ENCODE measurements around the gene ETS1.

ETS1 gene

DNA sequence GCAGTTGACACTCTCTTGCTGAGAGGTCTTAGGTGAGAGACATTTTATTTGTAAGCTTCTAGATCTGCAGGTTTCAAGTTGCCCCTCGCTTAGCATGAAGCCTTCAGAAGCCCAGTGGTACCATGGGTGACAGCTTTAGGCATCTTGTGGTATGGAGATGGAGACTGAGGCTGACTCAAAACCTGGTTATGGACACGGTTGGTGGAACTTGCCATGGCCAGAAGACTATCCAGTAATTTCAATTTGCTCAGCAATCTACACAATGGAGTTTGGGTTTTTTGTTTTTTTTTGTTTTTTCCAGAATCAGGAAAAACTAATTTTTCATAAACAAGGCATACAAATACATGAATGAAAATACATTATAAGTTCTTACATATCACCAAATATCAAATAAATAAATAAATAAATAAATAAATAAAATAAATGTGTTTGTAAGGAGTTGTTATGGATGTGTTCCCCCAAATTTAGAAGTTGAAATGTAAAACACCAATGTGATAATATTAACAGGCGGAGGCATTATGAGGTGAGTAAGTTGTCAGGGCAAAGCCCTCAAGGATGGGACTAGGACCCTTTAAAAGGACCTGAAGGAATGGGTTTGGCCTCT is 22.6 kb downstream of the ETS1 start:
- no peak for DNase-seq

DNA sequence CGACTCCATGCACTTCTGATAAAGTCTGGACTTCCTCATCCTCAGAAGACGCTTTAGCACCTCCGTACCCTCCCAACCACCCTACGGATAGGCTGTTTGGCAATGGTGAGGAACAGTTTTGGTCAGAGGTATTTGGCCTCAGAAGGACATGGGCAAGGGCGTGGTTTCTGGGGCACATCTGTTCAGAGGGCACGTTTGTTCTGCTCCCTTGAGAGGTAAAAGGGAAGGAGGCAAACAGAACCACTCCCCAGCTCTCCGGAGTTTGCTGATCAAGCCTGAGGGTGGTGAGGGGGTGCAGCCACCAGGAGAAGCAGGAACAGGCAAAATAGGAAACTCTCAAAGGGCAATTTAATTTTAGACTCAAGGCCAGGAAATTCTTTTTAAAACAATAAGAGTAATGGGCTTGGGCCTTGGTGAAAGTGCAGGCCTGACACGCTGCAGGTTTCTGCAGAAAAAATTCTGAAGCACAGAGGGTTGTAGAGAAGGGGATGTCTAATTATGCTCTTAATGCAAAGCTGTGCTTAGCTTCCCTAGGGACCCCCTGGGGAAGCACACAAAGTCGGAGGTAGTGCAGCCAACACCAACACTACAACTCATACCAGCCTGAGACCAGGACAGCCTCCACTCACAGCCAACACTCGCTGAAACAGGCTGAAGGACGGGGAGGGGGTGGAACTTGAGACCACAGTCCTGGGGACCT is 23.3 kb downstream of the ETS1 start:
- DNase-seq = no peak

DNA sequence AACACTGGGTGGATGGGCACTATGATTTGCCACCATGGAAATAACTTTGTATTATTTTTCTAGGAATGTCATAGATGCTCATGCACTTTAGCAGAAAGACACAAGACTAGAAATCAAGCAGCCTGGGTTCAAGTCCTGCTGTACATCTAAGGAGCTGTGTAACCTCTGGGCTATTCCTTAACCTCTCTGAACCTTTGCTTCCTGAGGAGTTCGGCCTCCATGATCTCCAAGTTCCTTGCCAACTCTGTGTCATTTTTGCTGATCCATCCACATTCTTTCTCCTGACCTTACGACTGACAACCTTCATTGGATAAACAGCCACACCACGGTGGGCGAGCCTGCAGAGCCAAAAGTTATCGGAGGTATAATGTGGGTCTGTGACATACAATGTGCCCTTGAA is 24.1 kb downstream of the ETS1 start:
- DNase-seq = no peak

DNA sequence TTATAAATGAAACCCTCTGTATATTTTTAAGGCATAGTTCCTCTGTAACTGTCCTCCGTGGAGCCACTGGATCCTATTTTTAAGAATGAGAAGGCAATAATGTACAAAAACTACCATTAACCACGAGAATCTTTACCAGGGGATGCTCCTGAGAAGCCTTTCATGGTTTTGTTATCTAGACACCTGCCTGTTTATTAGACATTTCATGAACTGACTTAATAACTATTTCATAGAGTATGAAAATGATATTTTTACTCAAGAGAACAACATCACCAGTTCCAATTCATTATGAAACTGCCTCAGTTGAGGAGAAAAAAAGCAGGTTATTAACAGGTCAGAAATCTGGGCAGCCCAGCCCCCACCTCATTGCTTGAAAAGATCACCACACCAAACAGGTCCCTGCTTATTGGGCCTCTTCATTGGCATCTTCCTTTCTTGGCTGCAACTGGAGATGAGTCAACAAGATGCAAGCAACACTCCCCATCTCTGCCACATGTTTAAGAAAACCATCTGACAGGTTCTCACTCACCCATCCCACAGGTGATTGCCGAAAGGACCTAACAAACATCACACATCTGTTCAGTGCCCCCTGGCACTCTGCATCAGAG is 27.8 kb downstream of the ETS1 start:
- DNase-seq = no peak

DNA sequence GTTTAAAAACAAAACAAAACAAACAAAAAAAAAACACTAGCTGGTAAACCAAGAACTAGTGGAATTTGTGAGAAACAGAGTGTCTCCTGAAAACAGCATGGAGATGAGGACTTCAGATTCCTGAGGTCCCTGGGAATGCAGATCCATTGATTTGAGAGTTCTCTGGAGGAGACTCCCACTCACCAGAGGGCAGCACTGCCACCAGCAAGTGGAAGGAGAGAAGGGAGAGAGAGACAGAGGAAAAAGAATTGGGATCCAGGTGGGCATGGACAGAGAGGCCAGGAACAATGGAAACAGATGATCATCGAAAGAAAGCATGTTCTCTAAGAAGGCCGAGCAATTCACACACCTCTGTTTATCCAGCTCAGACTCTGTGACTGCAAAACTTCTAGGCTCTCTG is 31.8 kb downstream of the ETS1 start:
- no peak for DNase-seq

DNA sequence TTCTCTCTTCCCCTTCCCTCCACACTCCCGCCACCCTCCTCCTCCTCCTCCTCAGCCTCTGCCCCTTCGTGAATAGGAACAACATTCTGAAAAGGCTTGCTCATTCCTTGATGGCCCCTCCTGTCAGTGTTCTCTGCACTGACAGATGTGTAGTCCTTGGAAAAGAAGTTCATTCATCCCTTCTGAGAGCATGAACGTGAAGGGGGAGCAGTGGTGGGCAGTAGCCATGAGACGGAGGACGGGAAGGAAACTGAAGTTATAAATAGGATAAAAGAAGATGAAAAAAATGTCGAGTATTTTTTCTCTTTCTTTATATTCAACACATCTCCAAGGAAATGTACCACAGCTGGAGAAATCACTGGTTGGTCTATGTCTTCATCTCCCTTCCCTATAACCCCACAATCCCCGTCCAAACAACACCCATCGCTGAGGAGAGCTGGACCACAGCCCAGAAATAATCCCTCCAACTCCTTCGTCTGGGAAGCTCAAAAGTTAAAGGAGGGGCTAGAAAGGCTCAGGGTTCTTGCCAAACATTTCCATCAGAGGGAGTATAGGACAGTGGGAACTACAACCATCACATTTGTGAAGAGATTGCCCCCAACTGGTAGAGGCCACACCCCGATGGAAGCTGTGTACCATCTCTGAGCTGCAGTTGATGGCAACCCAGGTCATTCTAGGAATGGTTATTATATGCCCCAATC is 33.5 kb downstream of the ETS1 start:
- DNase-seq = no peak

DNA sequence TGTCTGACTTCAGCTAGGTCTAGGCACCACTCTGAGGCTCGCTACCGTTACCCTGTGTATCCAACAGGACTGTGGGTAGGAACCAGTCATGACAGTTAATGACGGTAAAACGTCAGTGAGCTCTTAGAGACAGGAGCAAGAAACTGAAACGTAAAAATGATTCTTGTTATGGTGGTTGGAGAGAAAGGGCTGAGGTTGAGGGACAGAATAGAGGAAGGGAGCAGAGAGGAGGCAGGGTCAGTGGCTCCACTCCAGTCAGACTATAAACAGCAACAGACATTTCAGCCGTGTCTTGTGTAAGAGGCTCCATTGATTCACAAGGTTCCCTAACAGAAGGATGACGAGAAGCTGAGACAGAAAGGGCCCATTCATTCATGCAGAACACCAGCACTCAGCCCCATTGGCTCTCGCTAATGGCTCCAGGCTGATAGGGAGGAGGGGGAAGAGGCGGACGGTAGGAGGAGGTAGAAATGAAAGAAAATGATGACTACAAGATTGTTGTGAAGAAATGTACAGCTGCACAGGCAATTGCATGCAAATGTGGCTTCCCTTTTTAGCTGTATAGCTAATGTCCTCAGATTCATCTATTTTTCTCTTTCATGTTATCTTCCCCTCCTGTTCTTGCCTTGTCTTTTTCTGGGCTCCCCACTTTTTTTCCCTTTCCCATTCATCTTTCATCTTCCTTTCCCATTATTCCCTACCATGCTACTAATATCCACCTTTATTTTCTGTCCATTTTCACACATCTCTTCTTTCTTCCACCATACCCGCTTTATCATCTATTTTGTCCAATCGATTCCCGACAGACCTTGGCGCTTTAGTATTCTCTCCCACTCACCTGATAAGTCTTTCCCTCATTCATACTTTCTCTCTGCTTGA is 34.3 kb downstream of the ETS1 start:
- DNase-seq = peak in 1 of 2 experiments; percentile 11

DNA sequence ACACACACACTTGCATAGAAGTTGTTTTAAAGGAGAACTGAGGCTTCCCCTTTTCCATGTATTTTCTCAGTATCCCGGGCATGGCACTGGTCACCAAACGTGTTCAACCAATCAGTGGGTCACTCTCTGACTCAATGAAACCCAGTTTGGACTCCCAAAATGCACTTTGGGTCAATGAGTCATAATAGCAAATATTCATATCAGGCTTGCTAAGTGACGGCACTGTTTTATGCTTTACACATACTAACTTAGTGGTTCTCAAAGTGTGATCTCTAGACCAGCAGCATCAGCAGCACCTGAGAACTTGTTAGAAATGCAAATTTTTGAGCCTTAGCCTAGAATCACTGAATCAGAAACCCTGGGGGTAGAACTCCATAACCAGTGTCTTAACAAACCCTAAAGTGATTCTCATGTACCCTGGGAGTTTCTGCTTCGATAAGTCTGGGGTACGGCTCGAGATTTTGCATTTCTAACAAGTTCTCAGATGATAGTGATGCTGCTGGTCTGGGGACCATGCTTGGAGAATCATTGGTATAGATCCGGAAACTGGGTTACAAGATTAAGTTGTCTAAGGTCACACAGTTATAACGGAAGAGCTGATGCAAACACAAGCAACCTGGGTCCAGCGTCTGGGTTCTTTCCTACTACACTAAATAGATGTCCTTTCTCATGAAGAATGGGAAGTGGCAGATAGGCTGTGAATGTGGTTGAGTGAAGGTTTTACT is 35.6 kb downstream of the ETS1 start:
- no peak for DNase-seq

DNA sequence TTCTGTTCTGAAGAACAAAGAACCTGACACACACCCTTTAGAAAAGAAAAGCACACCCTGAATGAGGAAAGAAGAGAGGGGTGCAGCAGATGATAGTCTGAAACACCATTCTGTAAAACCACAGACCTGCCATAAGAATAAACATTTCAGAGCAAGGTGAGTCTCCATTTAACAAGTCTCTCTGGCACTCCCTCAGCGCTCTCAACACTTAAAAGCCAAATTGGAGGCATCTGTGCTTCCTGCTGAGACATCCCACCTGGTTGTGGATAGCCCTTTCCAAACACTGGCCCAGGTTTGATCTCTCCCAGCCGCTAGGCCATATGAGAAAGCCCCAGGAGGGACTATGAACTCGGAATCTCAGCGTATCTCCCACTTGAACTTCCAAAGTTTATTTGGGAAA is 36.3 kb downstream of the ETS1 start:
- DNase-seq = no peak

DNA sequence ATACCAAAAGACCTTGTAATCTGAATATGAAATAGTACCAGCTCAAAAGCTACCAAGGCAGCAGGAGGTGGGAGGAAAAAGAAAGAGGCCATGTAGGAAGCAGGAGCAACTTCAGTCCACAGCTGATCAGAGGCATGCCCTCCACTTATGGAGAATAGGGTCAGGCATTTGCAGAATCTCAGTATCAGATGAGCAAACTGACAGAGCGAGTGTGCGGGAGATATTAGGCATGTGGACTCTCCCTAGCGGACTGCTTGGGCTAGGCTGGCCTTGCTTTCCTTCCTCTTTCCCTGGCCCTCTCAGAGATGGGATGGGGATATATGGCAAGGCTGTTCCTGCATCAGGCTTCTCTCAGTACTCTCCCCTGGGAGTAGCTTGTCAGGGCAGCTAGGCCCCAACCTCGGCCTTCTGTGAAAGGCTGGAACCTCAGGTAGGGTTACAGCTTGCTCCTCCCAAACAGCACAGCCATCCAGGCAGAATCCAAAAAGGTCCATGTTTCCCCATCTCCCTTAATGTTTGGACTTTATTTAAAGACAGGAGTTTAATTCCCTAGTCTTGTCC is 37.0 kb downstream of the ETS1 start:
- no peak for DNase-seq

DNA sequence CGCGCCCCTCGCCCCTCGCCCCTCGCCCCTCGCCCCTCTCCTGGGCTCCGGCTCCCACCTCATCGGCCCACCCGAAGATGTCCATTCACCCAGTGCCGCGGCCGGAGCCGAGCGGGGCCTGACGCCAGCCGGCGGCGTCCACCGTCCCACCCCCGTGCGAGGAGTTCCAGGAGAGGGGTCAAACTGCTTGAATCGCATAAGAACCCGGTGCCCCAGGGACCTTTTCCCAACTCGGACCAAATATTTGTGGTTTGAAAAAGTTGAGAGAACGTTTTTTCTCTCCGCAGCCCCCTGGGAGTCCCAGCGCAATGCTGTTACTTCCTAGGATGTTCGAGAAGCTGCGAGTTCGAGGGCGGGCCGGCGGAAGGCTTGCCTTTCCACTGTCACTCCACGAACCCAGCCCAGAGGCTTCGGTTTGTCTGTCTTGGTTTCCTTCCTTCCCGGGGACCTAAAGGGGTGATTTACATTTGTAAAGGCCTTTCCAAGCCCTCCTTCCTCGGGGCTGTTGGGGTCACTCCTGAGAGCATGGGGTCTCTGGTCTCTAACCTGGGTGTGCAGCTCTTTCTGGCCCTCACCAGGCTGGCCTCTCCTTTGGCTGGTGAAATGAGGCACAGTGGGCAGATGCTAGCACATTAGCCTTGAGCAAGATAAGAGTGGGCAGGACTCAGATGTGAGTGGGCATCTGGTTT is 38.0 kb downstream of the ETS1 start:
- no peak for DNase-seq

DNA sequence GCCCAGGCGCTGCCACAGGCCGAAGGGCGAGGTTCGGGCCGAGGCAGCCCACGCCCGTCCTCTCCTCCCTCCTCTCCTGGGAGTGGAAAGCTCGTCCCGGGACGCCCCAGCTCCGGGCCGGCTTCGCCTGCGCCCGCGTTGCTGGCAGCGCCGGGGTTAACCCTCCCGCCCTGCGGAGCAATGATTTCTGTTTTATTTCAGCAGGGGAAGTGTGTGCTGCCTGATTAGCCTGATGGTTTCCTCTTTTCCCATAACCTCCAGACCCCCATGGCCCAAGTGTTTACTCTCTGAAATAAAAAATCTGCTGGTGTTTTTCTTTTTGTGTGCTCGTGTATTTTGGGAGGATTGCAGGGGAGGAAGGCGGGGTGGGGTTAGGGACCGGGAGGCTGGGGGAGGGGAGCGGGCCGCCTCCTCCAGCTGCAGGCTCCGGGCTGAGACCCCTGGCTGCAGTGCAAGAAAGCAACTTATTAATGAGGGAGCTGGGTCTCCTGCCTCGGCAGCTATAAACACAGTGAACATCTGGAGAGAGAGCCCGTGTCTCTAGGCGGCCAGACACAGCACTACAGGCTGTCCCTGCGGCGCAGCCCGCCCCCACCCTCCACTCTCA is 38.6 kb downstream of the ETS1 start:
- DNase-seq = peak in 1 of 2 experiments; percentile 19

DNA sequence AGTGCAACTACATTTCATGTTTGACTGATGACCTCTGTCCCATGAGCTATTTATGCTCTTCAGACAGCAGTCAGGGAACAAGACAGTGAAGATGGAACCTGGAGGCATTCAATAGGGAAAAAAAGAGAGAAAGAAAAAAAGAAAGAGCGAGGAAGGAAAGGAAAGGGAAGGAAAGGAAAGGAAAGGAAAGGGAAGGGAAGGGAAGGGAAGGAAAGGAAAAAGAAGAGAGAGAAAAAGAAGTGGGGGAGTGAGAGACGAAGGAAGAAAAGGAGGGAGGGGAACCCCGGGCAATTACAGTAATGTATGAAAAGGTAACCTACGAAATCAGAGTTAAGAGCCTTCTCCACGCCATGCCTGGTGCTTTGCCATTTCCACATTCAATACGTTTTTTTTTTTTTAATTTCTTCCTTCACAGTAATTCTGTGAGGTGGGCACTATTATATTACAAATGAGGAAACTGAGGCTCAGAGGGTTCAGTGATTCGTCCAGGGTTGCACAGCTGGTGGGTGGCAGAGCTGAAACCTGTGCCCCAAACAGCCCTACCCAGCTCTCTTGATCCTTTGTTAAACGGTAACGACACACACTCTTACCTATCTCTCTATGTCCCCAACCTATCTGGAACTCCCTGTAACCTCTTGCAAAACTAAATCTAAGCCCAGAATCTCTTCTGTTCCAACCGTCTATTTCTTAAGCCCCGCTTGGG is 39.3 kb downstream of the ETS1 start:
- no peak for DNase-seq

DNA sequence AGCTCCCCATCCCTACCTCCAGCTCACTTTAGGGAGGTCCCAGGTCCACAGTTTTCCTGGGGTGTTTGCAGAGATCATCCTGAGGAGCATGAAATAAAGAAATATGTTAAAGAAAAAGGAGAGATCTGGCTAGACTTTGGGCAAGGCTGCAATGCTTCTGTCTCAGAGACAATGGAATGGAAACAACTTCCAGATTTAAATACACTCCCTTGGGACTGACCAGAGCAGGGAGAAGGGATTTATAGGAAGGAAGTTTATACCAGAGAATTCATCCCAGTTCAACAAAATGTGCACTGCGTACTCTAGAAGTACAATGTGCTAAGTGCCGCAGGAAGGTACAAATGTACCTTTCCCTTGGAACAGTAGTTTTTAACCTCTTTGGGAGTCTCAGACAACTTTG is 40.4 kb downstream of the ETS1 start:
- DNase-seq = no peak

DNA sequence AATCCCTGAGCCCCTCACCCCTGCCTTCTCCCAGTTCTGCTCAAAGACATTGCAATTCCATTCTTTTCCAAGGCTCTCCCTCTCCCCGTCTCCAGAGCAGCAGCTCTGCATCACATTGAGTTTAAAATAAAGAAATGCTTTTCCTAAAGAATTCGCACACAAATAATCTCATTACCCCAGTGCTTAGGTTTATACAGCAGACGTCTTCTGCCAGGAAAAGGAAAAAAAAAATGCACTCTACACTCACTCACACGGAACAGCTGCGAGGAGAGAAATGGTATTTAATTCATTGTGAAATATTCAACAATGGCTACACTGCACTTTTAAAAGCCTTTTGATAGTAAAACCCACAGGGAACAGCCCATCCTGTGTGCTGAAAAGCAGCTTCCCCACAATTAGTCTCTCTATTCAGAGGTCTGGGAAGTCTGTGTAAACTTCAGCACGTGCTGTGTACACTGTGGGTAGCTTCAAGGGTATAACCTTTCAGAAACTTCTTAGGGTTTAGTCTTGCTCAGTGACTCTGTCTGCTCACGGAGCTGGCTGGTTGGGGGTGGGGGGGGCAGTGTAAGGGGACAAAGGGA is 42.8 kb downstream of the ETS1 start:
- DNase-seq = peak in 1 of 2 experiments; percentile 33

DNA sequence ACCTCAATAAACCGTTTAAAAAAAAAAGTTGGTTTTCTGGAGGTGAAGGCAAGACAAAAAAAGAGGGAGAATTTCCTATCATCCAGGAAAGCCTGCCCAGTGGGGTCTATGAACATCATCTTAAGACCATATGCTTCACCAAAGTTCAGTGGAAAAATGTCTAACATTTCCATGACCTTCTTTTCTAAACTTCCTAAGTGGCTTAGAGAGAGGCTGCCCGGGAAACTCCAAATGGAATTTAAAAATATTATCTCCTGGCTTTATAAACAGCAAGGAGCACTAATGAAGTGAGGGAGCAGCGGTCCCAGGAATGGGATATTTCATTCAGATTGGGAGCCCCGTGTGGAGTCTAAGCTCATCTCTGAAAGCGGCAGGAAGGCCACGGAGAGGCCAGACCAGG is 46.9 kb downstream of the ETS1 start:
- DNase-seq = no peak

DNA sequence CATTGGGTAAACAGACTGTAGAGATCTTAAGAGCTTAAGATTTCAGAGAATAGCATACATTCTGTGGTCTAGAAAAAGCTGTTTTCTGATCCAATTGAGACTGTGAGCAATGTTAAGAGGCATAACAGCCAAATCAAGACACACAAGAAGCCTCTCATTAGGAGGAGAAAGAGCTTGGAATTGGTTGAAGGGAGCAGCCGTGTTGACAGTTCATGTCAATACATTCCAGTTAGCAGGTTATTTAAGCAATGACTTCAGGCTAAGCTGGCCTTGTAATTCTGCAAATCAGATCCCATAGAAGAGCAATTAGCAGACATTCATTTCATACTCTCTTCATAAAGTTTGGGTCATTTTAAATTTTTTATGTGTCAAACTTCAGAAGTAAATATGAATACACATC is 50.9 kb downstream of the ETS1 start:
- DNase-seq = no peak

DNA sequence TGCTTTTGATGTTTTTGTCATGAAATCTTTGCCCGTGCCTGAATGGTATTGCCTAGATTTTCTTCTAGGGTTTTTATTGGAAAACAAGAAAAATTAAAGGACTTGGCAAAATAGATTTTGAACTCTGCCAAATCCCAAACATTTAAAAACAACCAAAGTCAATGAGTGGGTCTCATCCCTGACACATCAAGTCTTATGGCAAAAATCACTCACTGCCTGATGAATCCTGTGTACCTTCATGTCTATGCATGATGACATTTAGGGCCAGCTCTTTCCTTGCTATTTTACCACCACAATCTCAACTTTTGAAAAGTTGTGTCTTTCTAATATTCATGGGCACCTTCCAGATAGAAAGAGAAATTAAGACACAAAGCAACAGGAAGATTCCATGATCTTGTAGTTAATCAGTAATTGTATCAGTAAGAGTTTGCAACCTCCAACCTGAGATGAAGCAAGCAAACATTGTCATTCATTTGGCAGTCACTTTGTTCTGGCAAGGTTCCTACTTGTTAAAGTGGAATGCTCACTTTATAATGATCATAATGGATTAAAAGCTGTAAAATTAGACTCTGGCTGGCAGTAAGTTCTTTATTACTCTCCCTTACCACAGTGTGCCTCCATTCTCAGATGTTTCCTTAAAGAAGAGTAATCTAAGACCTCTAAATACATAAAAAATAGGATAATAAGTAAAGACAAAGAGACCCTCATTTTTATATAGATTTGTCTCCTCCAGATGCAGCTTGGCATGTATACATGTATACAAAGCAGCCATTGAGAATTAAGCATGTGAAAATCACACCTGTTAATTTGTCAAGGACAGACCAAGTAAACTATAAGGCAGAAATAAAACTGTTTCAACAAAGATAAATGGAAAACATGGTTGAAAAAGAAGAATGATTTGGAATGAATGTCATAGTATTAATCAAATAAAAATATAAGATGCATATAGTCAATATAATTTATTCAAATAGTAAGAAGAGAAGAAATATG is 51.6 kb downstream of the ETS1 start:
- DNase-seq = no peak
